Panc1 (cell line): ENCODE data around the gene SLC31A2. TPM values are rescaled to one million over a fixed set of nuclear protein-coding genes. Genes with fewer than 3 reads are reported as not detected.

Source experiments
- ATAC-seq: fragments of 200-7000 bp; cut with Tn5 transposase; 2 replicates; pipeline ENCODE4 v1.9.1; 2020; ENCODE audit warnings: mild to moderate bottlenecking, moderate library complexity
- BruUV-seq: library from RNA; stranded (reverse); fragments of 400-500 nt; replicated peaks from 2 replicates; lab custom pipeline; 2021; lab: Mats Ljungman, UMichigan
- CTCF ChIA-PET: fragments of 300-600 bp; sonication (Branson Sonifier 250); formaldehyde crosslinking; loops from one replicate; lab custom pipeline; 2022; ENCODE audit warnings: antibody characterized with exemption; lab: Charles Lee
- POLR2A ChIA-PET: fragments of 300-600 bp; sonication (Branson Sonifier 250); formaldehyde crosslinking; loops from one replicate; lab custom pipeline; 2022; ENCODE audit warnings: antibody characterized with exemption; lab: Charles Lee
- DNase-seq: peaks from one replicate; pipeline ENCODE4 v3.0.0-alpha.2; 2010; ENCODE audit warnings: low read depth, low spot score
- H3K27ac ChIP-seq: 2 replicates; pipeline ENCODE4 v1.5.1; 2011; ENCODE audit warnings: mild to moderate bottlenecking, low read length, inconsistent platforms
- H3K27me3 ChIP-seq: fragments of 200-500 bp; sonication (Bioruptor generic); 2 replicates; pipeline ENCODE4 v1.6.0; 2014; ENCODE audit warnings: low read length, inconsistent platforms; ENCODE audit not compliant: control insufficient read depth, insufficient read depth
- H3K36me3 ChIP-seq: fragments of 200-500 bp; sonication (Bioruptor generic); 2 replicates; pipeline ENCODE4 v1.5.1; 2014; ENCODE audit warnings: inconsistent platforms, mild to moderate bottlenecking, low read length, moderate library complexity; ENCODE audit not compliant: control insufficient read depth, insufficient read depth
- H3K4me1 ChIP-seq: 2 replicates; pipeline ENCODE4 v1.5.1; 2011; ENCODE audit warnings: inconsistent platforms, mild to moderate bottlenecking, low read length, moderate library complexity; ENCODE audit not compliant: control insufficient read depth, insufficient read depth
- H3K4me3 ChIP-seq, 2 experiments: 2 replicates each; pipeline ENCODE4 v1.5.1; 2011 to 2012; ENCODE audit warnings: low read depth in 2 of 2, low read length in 2 of 2, mild to moderate bottlenecking in 2 of 2, inconsistent platforms in 1 of 2, moderate library complexity in 1 of 2
- H3K9me3 ChIP-seq: fragments of 200-500 bp; sonication (Bioruptor generic); 2 replicates; pipeline ENCODE4 v1.5.1; 2014; ENCODE audit warnings: low read depth, mild to moderate bottlenecking, inconsistent platforms, low read length, moderate library complexity; ENCODE audit not compliant: control insufficient read depth, insufficient read depth
- CTCF ChIP-seq: fragments of 450-650 bp; IDR thresholded peaks from 2 replicates; pipeline ENCODE4 v1.5.1; 2017; ENCODE audit warnings: mild to moderate bottlenecking
- POLR2AphosphoS5 ChIP-seq: IDR thresholded peaks from 2 replicates; pipeline ENCODE4 v1.6.1; 2012; ENCODE audit warnings: mild to moderate bottlenecking, low read depth, low read length, moderate library complexity
- REST ChIP-seq, 2 experiments: IDR thresholded peaks; 2 replicates each; pipeline ENCODE4 v1.6.1; 2011 to 2012; ENCODE audit warnings: low read depth in 2 of 2, control low read depth in 1 of 2, low read length in 1 of 2, mild to moderate bottlenecking in 1 of 2, moderate library complexity in 1 of 2; ENCODE audit not compliant: insufficient read depth in 1 of 2
- SIN3A ChIP-seq: IDR thresholded peaks from 2 replicates; pipeline ENCODE4 v1.6.1; 2012; ENCODE audit warnings: low read depth, mild to moderate bottlenecking, low read length, moderate library complexity, borderline replicate concordance; ENCODE audit not compliant: insufficient read depth
- TCF7L2 ChIP-seq: IDR thresholded peaks from 2 replicates; pipeline ENCODE4 v1.6.1; 2011; ENCODE audit warnings: mild to moderate bottlenecking, low read depth, low read length, inconsistent platforms
- in situ Hi-C: cut with HindIII; loops from 2 replicates; pipeline ENCODE4 v1.10.0; 2016; ENCODE audit warnings: low sequenced_read_pairs, low pct_unique_long_range_greater_than_20kb
- intact Hi-C: fragments of 100-400 bp; cut with micrococcal nuclease; formaldehyde crosslinking; loops from one replicate; pipeline ENCODE4 v1.10.0; 2022; ENCODE audit not compliant: unreplicated experiment
- total RNA-seq: library from RNA; stranded (reverse); gene quantifications from one replicate; pipeline ENCODE4 v1.2.1, GENCODE V29; 2021; ENCODE audit not compliant: unreplicated experiment

Gene SLC31A2
- total RNA-seq, 1 experiment from 2014 or later: 5.3 TPM

- Histone ChIP-seq H3K36me3 (peaks cover 7% of the 10 kb centered on the region), H3K4me1 (no peaks in the 10 kb centered on the region), H3K9me3 (no peaks in the 10 kb centered on the region), H3K4me3 (no peak overlapping the region), H3K27ac (no peak overlapping the region), H3K27me3 (no peaks in the 10 kb centered on the region)
- TF ChIP-seq SIN3A (no peak), CTCF (no peak), REST (IDR thresholded peaks at IDR 0.05; ENCODE audit: insufficient read depth in 1 of 2, low read depth in 2 of 2, low read length in 1 of 2) (no peak), TCF7L2 (no peak), POLR2AphosphoS5 (no peak)
- POLR2A ChIA-PET: no interaction called here
- BruUV-seq: no TSS peak
- in situ Hi-C loops: no loop called here
- ATAC-seq (no peak), DNase-seq (no peak)
- CTCF ChIA-PET: no interaction called here
- intact Hi-C loops: no loop called here
Observed at GRCh38 chr9:113164536-113165300, 13.9 kb downstream of the SLC31A2 start.

- no TSS peak for BruUV-seq
- no peak overlapping the region for H3K27ac ChIP-seq
- ChIA-PET CTCF (no interaction called here), POLR2A (no interaction called here)
- TF ChIP-seq SIN3A: no peak
- TF ChIP-seq CTCF: no peak
- no peaks in the 10 kb centered on the region for H3K9me3 ChIP-seq
- in situ Hi-C loops (no loop called here), intact Hi-C loops (no loop called here)
- H3K4me1 ChIP-seq: no peaks in the 10 kb centered on the region
- H3K36me3 ChIP-seq: peaks cover 9% of the 10 kb centered on the region
- DNase-seq (no peak), ATAC-seq (no peak)
- H3K4me3 ChIP-seq: no peak overlapping the region
- H3K27me3 ChIP-seq: no peaks in the 10 kb centered on the region
Observed at GRCh38 chr9:113166039-113166438, 15.2 kb downstream of the SLC31A2 start.
